Stimulated activated naive B cell treated with anti-CD40 and anti-IgM and Interleukin-4, amounts not matched to agents 10 μg/mL and 1 μg/mL and 100 μg/mL, for 72 hours (primary cell): ENCODE data around the gene SERPINA5.

Experiments
- ATAC-seq, 2 donors: fragments of 150-1000 bp; cut with Tn5 transposase; replicated peaks; 2 replicates each; pipeline ENCODE4 v1.10.0; 2021; ENCODE audit warnings: moderate library complexity in 1 of 2
- DNase-seq: peaks from one replicate; pipeline ENCODE4 v3.0.0; 2021
- H3K27ac Mint-ChIP-seq: one replicate; pipeline ENCODE4 v1.8.0; 2022; ENCODE audit warnings: mild to moderate bottlenecking, mixed read lengths
- H3K27me3 Mint-ChIP-seq, 2 donors: one replicate each; pipeline ENCODE4 v1.8.0; 2022; ENCODE audit warnings: mixed read lengths in 2 of 2
- H3K36me3 Mint-ChIP-seq, 2 donors: one replicate each; pipeline ENCODE4 v1.8.0; 2022; ENCODE audit warnings: mixed read lengths in 2 of 2, mild to moderate bottlenecking in 1 of 2
- H3K4me1 Mint-ChIP-seq, 2 donors: one replicate each; pipeline ENCODE4 v1.8.0; 2022; ENCODE audit warnings: mixed read lengths in 2 of 2, mild to moderate bottlenecking in 1 of 2
- H3K4me3 Mint-ChIP-seq, 2 donors: one replicate each; pipeline ENCODE4 v1.8.0; 2022; ENCODE audit warnings: mild to moderate bottlenecking in 2 of 2, mixed read lengths in 2 of 2, moderate library complexity in 1 of 2
- H3K9me3 Mint-ChIP-seq, 2 donors: one replicate each; pipeline ENCODE4 v1.8.0; 2022; ENCODE audit warnings: mixed read lengths in 2 of 2, mild to moderate bottlenecking in 1 of 2

SERPINA5 gene

GRCh38 chr14:94545131-94545841, 35.9 kb upstream of the SERPINA5 start:
- no peak for DNase-seq
- Mint-ChIP-seq H3K27ac (no peak overlapping the region), H3K4me1 (no peaks in the 10 kb centered on the region), H3K36me3 (no peaks in the 10 kb centered on the region), H3K4me3 (no peak overlapping the region), H3K27me3 (peaks cover 16 to 21% of the 10 kb centered on the region in 2 donors), H3K9me3 (peaks cover 6 to 7% of the 10 kb centered on the region in 2 donors)
- ATAC-seq, result no peak

GRCh38 chr14:94547151-94547680, 34.0 kb upstream of the SERPINA5 start:
- Mint-ChIP-seq H3K27me3 (peaks cover 20 to 24% of the 10 kb centered on the region in 2 donors), H3K36me3 (no peaks in the 10 kb centered on the region), H3K4me1 (no peaks in the 10 kb centered on the region), H3K4me3 (no peak overlapping the region), H3K27ac (no peak overlapping the region), H3K9me3 (peaks cover 6 to 7% of the 10 kb centered on the region in 2 donors)
- no peak for ATAC-seq
- no peak for DNase-seq

- ATAC-seq (no peak), DNase-seq (no peak)
- Mint-ChIP-seq H3K36me3 (no peaks in the 10 kb centered on the region), H3K4me1 (no peaks in the 10 kb centered on the region), H3K9me3 (peaks cover 6 to 9% of the 10 kb centered on the region in 2 donors), H3K27me3 (peaks cover 25 to 29% of the 10 kb centered on the region in 2 donors), H3K27ac (no peak overlapping the region), H3K4me3 (no peak overlapping the region)
Measured at GRCh38 chr14:94547726-94548125, 33.5 kb upstream of the SERPINA5 start.

GRCh38 chr14:94548131-94548998, 32.9 kb upstream of the SERPINA5 start:
- Mint-ChIP-seq H3K27ac (no peak overlapping the region), H3K4me3 (no peak overlapping the region), H3K4me1 (no peaks in the 10 kb centered on the region)

GRCh38 chr14:94548999-94549985, 31.9 kb upstream of the SERPINA5 start:
- peaks cover 10 to 13% of the 10 kb centered on the region in 2 donors for H3K9me3 Mint-ChIP-seq
- no peaks in the 10 kb centered on the region for H3K36me3 Mint-ChIP-seq
- peak; percentile 4 for DNase-seq
- no peak overlapping the region for H3K4me3 Mint-ChIP-seq
- H3K4me1 Mint-ChIP-seq, result no peaks in the 10 kb centered on the region
- H3K27me3 Mint-ChIP-seq, result peaks cover 30 to 35% of the 10 kb centered on the region in 2 donors
- no peak overlapping the region for H3K27ac Mint-ChIP-seq
- peak; percentile 49 to 76 for ATAC-seq

More at GRCh38 chr14:94548131-94548998, 32.9 kb upstream of the SERPINA5 start:
- ATAC-seq, result no peak
- Mint-ChIP-seq H3K27me3 (peaks cover 30% of the 10 kb centered on the region in 2 donors), H3K36me3 (no peaks in the 10 kb centered on the region), H3K9me3 (peaks cover 8 to 9% of the 10 kb centered on the region in 2 donors)
- DNase-seq, result no peak

- H3K27me3 Mint-ChIP-seq, result peaks cover 32 to 38% of the 10 kb centered on the region in 2 donors
- no peak overlapping the region for H3K4me3 Mint-ChIP-seq
- no peak for DNase-seq
- no peak for ATAC-seq
- H3K36me3 Mint-ChIP-seq, result peaks cover 0 to 1% of the 10 kb centered on the region in 2 donors
- no peaks in the 10 kb centered on the region for H3K4me1 Mint-ChIP-seq
- no peak overlapping the region for H3K27ac Mint-ChIP-seq
- H3K9me3 Mint-ChIP-seq, result peaks cover 13 to 17% of the 10 kb centered on the region in 2 donors
Measured at GRCh38 chr14:94550041-94550440, 31.2 kb upstream of the SERPINA5 start.

- peaks cover 0 to 5% of the 10 kb centered on the region in 2 donors for H3K36me3 Mint-ChIP-seq
Measured at GRCh38 chr14:94555991-94556390, 25.2 kb upstream of the SERPINA5 start.

GRCh38 chr14:94557327-94557726, 23.9 kb upstream of the SERPINA5 start:
- Mint-ChIP-seq H3K4me3 (no peak overlapping the region), H3K27ac (no peak overlapping the region), H3K9me3 (peaks cover 14 to 24% of the 10 kb centered on the region in 2 donors), H3K36me3 (peaks cover 0 to 5% of the 10 kb centered on the region in 2 donors), H3K27me3 (peaks cover 26 to 42% of the 10 kb centered on the region in 2 donors), H3K4me1 (no peaks in the 10 kb centered on the region)
- no peak for ATAC-seq
- DNase-seq, result no peak

More at GRCh38 chr14:94555991-94556390, 25.2 kb upstream of the SERPINA5 start:
- Mint-ChIP-seq H3K27me3 (peaks cover 35 to 45% of the 10 kb centered on the region in 2 donors), H3K27ac (no peak overlapping the region), H3K9me3 (peaks cover 14 to 24% of the 10 kb centered on the region in 2 donors), H3K4me3 (no peak overlapping the region), H3K4me1 (no peaks in the 10 kb centered on the region)
- DNase-seq (no peak), ATAC-seq (no peak)

GRCh38 chr14:94558842-94559241, 22.4 kb upstream of the SERPINA5 start:
- Mint-ChIP-seq H3K36me3 (peaks cover 0 to 5% of the 10 kb centered on the region in 2 donors), H3K9me3 (peaks cover 12 to 20% of the 10 kb centered on the region in 2 donors), H3K4me3 (no peak overlapping the region), H3K27me3 (peaks cover 21 to 31% of the 10 kb centered on the region in 2 donors), H3K4me1 (no peaks in the 10 kb centered on the region), H3K27ac (no peak overlapping the region)
- DNase-seq (no peak), ATAC-seq (no peak)

- Mint-ChIP-seq H3K36me3 (peaks cover 0 to 5% of the 10 kb centered on the region in 2 donors), H3K4me1 (no peaks in the 10 kb centered on the region)
- no peak for ATAC-seq
Measured at GRCh38 chr14:94559638-94560290, 21.5 kb upstream of the SERPINA5 start.

GRCh38 chr14:94560291-94560665, 20.9 kb upstream of the SERPINA5 start:
- DNase-seq (no peak), ATAC-seq (no peak)
- H3K36me3 Mint-ChIP-seq, result peaks cover 0 to 2% of the 10 kb centered on the region in 2 donors
- peaks cover 17 to 25% of the 10 kb centered on the region in 2 donors for H3K27me3 Mint-ChIP-seq
- H3K4me3 Mint-ChIP-seq, result no peak overlapping the region
- no peak overlapping the region for H3K27ac Mint-ChIP-seq
- H3K4me1 Mint-ChIP-seq, result no peaks in the 10 kb centered on the region
- H3K9me3 Mint-ChIP-seq, result peaks cover 9 to 17% of the 10 kb centered on the region in 2 donors

More at GRCh38 chr14:94559638-94560290, 21.5 kb upstream of the SERPINA5 start:
- H3K27me3 Mint-ChIP-seq, result peaks cover 21 to 29% of the 10 kb centered on the region in 2 donors
- no peak overlapping the region for H3K27ac Mint-ChIP-seq
- peaks cover 10 to 19% of the 10 kb centered on the region in 2 donors for H3K9me3 Mint-ChIP-seq
- no peak for DNase-seq
- H3K4me3 Mint-ChIP-seq, result no peak overlapping the region

GRCh38 chr14:94560751-94561655, 20.2 kb upstream of the SERPINA5 start, which contains the start of gene SERPINA4:
TSS of gene SERPINA4 (plus strand) at chr14:94561442. CDS start at chr14:94563483, 2,041 bp downstream.
- Mint-ChIP-seq H3K36me3 (no peaks in the 10 kb centered on the region), H3K27ac (no peak within 1 kb of the TSS), H3K9me3 (peaks cover 5 to 11% of the 10 kb centered on the region in 2 donors), H3K4me1 (no peaks in the 10 kb centered on the region), H3K4me3 (no peak within 1 kb of the TSS), H3K27me3 (peaks cover 9 to 18% of the 10 kb centered on the region in 2 donors)
- ATAC-seq (no peak), DNase-seq (no peak)
